Loucy (cell line): Measurements from ENCODE around the gene TRIM75.

Source experiments
- CTCF ChIP-seq: fragments of 200-600 bp; sonication (generic); conservative IDR thresholded peaks from 2 replicates; pipeline ENCODE4 v1.5.1; 2014; ENCODE audit warnings: mild to moderate bottlenecking, antibody characterized with exemption, low read length
- EZH2phosphoT487 ChIP-seq: fragments of 200-600 bp; IDR thresholded peaks from 2 replicates; pipeline ENCODE4 v1.6.1; 2018; ENCODE audit warnings: antibody characterized with exemption, mild to moderate bottlenecking, moderate library complexity, borderline replicate concordance

GRCh38 chr4:165052627-165053026 lies 1.0 kb upstream of the TRIM75 start:
- TF ChIP-seq CTCF: no peak
- TF ChIP-seq EZH2phosphoT487: no peak
